BE2C (cell line): ENCODE data around the gene RASA3.

Experiments
- DNase-seq: peaks from one replicate; pipeline ENCODE4 v3.0.0-alpha.2; 2020
- H3K27me3 ChIP-seq: fragments of 250-450 bp; sonication (Bioruptor Pico); 2 replicates; pipeline ENCODE4 v1.5.1; 2020; ENCODE audit warnings: mild to moderate bottlenecking
- H3K36me3 ChIP-seq: fragments of 250-450 bp; sonication (Bioruptor Pico); 2 replicates; pipeline ENCODE4 v1.5.1; 2020; ENCODE audit warnings: mild to moderate bottlenecking
- H3K4me1 ChIP-seq: fragments of 250-450 bp; sonication (Bioruptor Pico); 2 replicates; pipeline ENCODE4 v1.5.1; 2020
- H3K4me3 ChIP-seq: 2 replicates; pipeline ENCODE4 v1.5.1; 2011; ENCODE audit warnings: low read depth, low read length
- H3K9me3 ChIP-seq: fragments of 250-450 bp; sonication (Bioruptor Pico); 2 replicates; pipeline ENCODE4 v1.5.1; 2020
- CTCF ChIP-seq: IDR thresholded peaks from 2 replicates; pipeline ENCODE4 v1.5.1; 2012; ENCODE audit warnings: mild to moderate bottlenecking, low read depth, low read length

RASA3 gene

GRCh38 chr13:114089751-114090400, 42.5 kb downstream of the RASA3 start:
- H3K36me3 ChIP-seq: no peaks in the 10 kb centered on the region; the same call in 1 of the 2 replicates
- no peak for TF ChIP-seq CTCF
- no peak for DNase-seq
- H3K27me3 ChIP-seq: no peaks in the 10 kb centered on the region
- no peaks in the 10 kb centered on the region; the same call in none of the 2 replicates for H3K9me3 ChIP-seq
- no peak overlapping the region for H3K4me3 ChIP-seq
- H3K4me1 ChIP-seq: no peaks in the 10 kb centered on the region

- no peak for DNase-seq
- no peak for TF ChIP-seq CTCF
- no peaks in the 10 kb centered on the region for H3K27me3 ChIP-seq
- no peak overlapping the region for H3K4me3 ChIP-seq
- no peaks in the 10 kb centered on the region; the same call in none of the 2 replicates for H3K9me3 ChIP-seq
- no peaks in the 10 kb centered on the region for H3K4me1 ChIP-seq
- H3K36me3 ChIP-seq: no peaks in the 10 kb centered on the region; the same call in 1 of the 2 replicates
Measured at GRCh38 chr13:114089341-114089740, 43.1 kb downstream of the RASA3 start.

GRCh38 chr13:114088863-114089262, 43.6 kb downstream of the RASA3 start:
- no peaks in the 10 kb centered on the region; the same call in none of the 2 replicates for H3K9me3 ChIP-seq
- no peak for TF ChIP-seq CTCF

GRCh38 chr13:114088234-114088633, 44.2 kb downstream of the RASA3 start:
- H3K27me3 ChIP-seq: no peaks in the 10 kb centered on the region
- H3K9me3 ChIP-seq: no peaks in the 10 kb centered on the region; the same call in 1 of the 2 replicates
- no peak for TF ChIP-seq CTCF
- no peaks in the 10 kb centered on the region; the same call in 1 of the 2 replicates for H3K36me3 ChIP-seq
- H3K4me3 ChIP-seq: no peak overlapping the region
- H3K4me1 ChIP-seq: no peaks in the 10 kb centered on the region
- DNase-seq: no peak

More at GRCh38 chr13:114088863-114089262, 43.6 kb downstream of the RASA3 start:
- Histone ChIP-seq H3K27me3 (no peaks in the 10 kb centered on the region), H3K36me3 (no peaks in the 10 kb centered on the region; the same call in 1 of the 2 replicates), H3K4me3 (no peak overlapping the region), H3K4me1 (no peaks in the 10 kb centered on the region)
- no peak for DNase-seq

- no peak for DNase-seq
- H3K27me3 ChIP-seq: no peaks in the 10 kb centered on the region
- TF ChIP-seq CTCF: no peak
- H3K4me3 ChIP-seq: no peak overlapping the region
- no peaks in the 10 kb centered on the region for H3K4me1 ChIP-seq
- H3K9me3 ChIP-seq: no peaks in the 10 kb centered on the region
- no peaks in the 10 kb centered on the region; the same call in 1 of the 2 replicates for H3K36me3 ChIP-seq
Measured at GRCh38 chr13:114087430-114087829, 45.0 kb downstream of the RASA3 start.
